ENCODE results near the gene PDE4A.
A peak's percentile ranks its signal among the peaks of the same experiment; 100 is the strongest.

Gene PDE4A

DNA sequence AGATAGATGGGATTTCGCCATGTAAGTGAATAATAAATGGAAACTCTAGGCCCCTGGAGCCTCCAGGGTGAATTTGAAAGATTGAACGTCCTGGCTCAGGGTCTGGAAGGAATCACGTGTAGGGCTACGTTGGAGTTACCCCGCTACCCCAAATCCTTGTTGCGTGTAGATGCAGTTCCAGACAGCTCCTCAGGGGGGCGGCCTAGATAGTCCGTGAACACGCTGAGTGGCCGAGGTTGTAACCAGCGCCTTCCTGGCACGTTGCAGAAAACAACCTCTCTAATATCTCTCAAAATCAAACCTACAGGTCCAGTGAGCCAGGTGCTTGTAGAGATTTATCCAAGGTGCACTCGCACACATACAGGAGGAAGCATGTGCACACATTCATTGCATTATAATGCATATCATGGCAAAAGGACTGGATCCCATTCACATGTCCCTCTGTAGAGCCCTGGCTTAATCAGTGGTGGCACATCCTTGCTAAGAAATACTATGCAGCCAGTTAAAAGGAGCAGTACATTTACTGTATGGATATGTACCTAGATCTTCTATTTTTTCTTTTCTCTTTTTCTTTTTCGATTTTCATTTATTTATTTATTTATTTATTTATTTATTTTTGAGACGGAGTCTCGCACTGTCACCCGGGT lies 85.4 kb downstream of the PDE4A start:
- DNase-seq (ENCODE audit: low read depth in 4 of 4, low spot score in 1 of 4) = peak; percentile 71 to 82 (median 78)

DNA sequence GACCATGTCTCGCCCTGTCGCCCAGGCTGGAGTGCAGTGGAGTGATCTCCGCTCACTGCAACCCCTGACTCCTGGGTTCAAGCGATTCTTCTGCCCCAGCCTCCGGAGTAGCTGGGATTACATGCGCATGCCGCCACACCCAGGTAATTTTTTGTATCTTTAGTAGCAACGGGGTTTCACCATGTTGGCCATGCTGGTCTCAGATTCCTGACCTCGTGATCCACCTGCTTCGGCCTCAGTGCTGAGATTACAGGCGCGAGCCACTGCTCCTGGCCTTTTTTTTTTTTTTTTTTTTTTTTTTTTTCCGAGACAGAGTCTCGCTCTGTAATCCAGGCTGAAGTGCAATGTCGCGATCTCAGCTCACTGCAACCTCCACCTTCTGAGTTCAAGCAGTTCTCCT lies 87.7 kb downstream of the PDE4A start:
- DNase-seq (ENCODE audit: low read depth in 4 of 4, low spot score in 1 of 4) = no peak

DNA sequence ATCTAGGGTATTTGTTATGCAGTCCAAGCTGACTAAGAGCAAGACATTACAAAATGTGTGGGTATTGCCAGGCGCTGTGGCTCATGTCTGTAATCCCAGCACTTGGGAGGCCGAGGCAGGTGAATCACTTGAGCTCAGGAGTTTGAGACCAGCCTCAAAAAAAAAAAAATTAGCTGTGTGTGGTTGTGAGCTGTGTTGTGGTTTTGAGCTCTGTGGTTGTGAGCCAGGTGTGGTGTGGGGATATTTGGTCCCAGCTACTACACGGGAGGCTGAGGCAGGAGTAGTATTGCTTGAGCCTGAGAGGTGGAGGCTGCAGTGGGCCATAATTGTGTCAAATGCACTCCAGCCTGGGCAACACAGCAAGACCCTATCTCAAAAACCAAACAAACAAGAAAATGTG lies 88.4 kb downstream of the PDE4A start:
- DNase-seq (ENCODE audit: low read depth in 4 of 4, low spot score in 1 of 4) = peak in 1 of 4 experiments; percentile 21

DNA sequence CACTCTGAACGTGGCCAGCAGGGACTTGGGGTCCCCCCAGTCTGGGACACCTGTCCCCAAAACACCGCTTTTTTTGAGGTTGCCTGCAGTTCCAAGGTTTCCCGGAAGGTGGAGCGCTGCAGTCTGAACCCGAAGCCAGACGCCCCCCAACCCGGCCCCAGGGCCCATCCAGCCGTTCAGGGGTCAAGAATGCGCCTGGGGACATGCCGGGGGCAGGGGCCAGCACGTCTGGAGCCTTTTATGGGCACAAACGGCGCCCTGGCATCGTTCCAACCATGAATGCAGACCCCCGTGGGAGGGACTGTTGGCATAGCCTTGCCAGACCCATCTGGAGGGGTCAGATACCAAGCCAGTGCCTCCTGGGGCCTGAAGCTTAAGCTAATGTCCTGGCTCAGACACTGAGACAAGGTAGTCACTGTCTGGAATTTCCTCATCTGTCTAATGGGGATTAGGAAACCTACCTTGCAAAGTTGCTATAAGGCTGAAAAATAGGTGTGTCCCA lies 90.0 kb downstream of the PDE4A start:
- peak in 3 of 4 experiments; percentile 20 to 52 (median 44) for DNase-seq (ENCODE audit: low read depth in 4 of 4, low spot score in 1 of 4)

DNA sequence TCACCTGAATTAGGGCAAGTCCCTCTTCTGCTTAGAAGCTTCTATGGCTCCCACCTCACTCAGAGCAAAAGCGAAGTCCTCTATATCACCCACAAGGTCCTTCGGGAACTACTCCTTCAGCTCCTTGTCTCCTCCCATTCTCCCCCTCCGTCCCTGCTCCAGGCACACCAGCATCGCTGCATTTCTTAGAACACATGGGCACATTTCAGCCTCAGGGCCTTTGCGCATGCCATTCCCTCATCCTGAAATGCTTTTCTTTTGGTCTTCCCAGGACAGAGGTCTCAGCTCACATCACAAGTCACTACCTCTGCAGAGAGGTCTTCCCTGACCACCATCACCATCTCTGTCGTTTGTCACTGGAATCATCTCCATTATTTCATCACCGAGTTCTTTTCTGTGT lies 92.9 kb downstream of the PDE4A start:
- no peak for DNase-seq (ENCODE audit: low read depth in 4 of 4, low spot score in 1 of 4)

DNA sequence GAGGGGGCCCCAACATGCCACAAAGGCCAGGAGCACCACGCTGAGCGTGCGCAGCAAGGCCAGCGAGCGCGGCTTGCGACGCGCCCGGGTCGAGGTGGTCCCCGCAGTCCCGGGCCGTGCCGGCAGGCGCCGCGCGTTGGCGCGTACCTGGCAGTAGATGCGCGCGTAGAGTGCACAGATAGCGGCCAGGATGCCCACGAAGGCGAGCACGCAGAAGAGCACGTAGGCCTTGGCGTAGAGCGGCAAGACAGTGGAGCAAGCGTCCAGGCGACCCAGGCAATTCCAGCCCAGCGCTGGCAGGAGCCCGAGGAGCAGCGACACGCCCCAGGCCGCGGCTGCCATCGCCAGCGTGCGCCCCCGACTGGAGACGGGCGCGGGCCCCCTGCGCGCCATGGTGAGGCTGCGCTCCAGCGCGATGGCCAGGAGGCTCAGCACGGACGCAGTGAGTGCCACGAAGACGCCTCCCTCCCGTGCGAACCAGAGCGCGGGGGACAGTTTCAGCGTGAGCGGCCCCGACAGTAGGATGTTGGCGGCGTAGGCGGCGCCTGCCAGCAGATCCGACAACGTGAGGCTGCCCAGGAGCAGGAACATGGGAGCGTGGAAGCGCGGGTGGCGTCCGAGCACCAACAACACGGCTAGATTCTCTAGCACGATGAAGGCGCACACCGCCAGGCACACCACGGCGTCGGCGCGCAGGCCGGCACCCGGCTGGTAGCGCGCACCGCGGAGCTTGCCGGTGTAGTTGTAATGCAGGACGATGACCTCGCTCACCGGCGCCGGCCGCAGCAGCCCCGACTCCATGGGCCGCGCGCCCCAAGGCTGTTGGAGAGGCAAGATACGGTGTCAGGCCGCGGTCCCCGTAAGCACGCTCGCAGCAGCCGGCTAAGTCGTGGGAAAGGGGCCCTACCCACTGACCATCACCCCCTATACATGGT lies 94.1 kb downstream of the PDE4A start:
- DNase-seq (ENCODE audit: low read depth in 4 of 4, low spot score in 1 of 4) = peak in 2 of 4 experiments; percentile 27 to 33

DNA sequence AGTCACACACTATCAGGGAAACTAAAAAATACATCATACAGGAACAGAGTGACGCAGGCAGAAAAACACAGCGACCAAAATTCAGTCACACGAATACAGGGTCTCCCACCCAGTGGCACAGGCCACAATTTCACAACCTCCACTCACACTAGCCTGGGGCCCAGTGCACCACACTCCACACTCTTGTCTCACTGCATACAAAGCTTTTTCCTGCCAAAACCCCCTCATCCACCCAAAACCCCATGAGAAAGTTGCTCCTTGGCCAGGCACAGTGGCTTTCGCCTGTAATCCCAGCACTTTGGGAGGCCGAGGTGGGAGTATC lies 95.7 kb downstream of the PDE4A start:
- no peak for DNase-seq (ENCODE audit: low read depth in 4 of 4, low spot score in 1 of 4)

DNA sequence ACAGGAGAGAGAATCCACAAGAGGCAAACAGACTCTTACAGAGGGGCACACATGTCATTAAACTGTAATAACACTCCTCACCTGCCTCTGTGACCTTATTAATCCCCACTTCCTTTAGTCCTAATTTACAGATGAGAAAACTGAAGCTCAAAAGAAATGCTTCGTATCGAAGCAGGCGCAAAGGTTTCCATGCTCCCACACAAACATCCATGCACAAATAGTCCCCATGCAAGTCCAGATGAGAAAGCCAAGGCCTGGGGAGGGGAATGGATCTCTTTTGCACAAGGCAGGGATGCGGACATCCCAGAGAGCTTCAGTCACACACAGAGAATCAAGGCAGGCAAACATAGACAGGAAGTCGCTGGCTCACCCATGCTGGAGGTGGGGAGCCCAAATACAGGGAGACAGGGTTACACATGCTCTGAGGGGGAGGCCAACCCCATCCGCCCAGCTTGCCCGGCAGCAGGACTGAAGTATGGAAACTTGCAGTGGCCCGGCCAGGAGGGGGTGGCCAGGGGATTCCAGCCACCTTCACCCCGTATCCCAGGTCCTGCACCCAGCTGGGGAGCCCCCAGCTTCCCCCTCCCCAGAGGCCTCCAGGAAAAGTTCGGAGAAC lies 96.4 kb downstream of the PDE4A start:
- DNase-seq (ENCODE audit: low read depth in 4 of 4, low spot score in 1 of 4) = no peak

DNA sequence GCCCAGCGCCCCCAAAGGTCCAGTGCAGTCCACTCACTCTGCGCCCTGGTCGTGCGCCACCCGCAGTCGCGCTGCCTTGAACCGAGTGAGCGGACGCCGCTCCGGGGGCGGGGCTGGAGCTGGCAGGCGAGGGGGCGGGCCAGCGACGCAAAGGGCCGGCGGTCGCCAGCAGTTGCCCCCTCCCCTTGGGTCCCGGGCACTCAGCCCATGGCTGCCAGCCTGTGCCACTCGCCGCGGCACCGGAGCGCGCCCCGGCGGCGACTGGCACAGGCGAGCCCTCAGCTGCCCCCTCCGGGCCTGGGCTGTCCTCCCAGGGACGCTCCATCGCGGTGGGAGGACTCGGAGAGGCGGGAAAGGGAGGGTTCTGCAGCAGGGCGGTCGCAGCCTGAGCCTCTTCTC lies 97.0 kb downstream of the PDE4A start, which contains the start of gene S1PR5:
Gene S1PR5 (minus strand): TSS at position 87 of the 399 bp plus-strand sequence. CDS start 2,436 bp downstream, outside the sequence.
- no peak for DNase-seq (ENCODE audit: low read depth in 4 of 4, low spot score in 1 of 4)

DNA sequence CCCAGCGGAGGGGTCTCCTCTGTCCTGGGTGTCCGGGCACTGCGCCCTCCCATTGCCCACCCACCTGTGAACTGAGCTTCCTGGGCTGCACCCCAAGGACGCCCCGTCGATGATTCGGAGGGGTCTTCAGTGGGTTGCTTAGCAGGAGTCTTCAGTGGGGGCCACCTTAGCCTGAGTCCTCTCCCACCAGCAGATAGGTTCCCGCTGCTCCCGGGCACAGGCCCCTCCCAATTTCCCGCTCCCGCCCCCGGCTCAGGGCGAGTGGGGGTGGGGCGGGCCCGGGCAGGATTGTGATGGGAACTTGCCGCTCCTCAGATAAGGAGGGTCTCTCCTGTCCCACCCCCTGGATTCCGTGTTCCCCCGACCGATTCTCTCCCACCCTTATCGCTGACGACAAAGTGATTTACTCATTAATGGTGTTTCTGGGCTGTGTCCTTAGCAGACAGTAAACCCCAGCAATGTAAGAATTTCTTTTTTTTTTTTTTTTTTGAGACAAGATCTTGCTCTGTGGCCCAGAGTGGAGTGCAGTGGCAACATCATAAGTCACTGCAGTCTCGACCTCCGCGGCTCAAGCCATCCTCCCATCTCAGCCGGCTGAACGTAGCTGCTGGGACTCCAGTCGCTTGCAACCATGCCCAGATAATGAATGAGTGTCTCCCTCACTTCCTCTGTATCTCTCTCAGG lies 97.6 kb downstream of the PDE4A start:
- no peak for DNase-seq (ENCODE audit: low read depth in 4 of 4, low spot score in 1 of 4)

DNA sequence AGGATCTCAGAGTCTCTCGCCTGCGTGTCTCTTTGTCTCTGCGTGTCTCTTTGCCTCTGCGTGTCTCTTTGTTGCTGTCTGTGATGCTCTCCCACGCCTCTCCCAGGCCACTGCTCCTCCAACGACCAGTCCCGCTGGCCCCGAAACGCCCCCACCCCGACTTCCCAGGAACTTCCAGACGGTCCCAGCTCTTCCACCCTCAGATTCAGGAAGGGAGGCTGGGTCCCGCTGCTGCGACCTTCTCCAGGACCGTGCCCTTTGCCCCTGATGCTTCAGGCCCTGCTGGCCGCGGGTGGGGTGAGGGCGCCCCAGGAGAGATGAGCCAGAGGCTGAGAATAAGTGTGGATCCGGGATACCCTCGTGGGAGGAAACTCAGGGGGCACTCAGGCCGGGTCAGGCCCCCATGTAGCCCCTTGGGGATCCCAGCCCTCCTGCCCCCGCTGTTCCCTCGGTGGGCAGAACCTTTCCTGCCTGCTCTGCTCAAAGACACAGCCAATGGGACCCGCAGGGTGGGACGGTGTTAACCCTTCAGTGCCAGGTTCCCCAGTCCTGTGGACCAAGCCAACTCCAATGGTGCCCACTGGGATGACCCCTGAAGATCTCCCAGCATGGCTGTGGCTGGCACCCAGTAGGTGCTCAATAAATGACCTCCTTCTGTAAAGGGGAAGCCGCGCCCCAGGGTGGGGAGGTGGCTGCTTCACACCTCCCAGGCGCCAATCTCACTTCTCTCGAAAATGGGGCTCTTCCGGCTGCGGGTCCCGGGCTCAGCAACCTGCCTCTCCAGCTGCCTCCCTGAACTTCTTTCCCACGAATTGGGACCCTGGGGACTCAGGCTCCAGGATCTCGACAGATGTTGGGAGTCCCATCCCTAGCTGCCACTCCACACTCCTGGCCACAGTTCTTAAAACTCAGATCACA lies 98.4 kb downstream of the PDE4A start:
- DNase-seq (ENCODE audit: low read depth in 4 of 4, low spot score in 1 of 4) = no peak

Data from stimulated activated CD4-positive, alpha-beta T cell treated with anti-CD3 and anti-CD28 coated beads, Interleukin-1b, Interleukin-23, amount 100 ng/mL, for 24 hours (primary cell).